HFFc6 (cell line): ENCODE measurements around the gene AMOTL1. TPM values are rescaled to one million over a fixed set of nuclear protein-coding genes. Genes with fewer than 3 reads are reported as not detected.

Source experiments
- DNase-seq: peaks from one replicate; pipeline ENCODE4 v3.0.0-alpha.2; 2018
- H3K27ac Mint-ChIP-seq: 2 replicates; pipeline ENCODE4 v1.8.0; 2020; ENCODE audit warnings: mild to moderate bottlenecking, mixed read lengths
- H3K27me3 Mint-ChIP-seq: 2 replicates; pipeline ENCODE4 v1.8.0; 2021; ENCODE audit warnings: mild to moderate bottlenecking, moderate library complexity, mixed read lengths; ENCODE audit not compliant: insufficient read depth
- H3K36me3 Mint-ChIP-seq: 2 replicates; pipeline ENCODE4 v1.8.0; 2021; ENCODE audit warnings: low read depth, mixed read lengths
- H3K4me1 Mint-ChIP-seq: 2 replicates; pipeline ENCODE4 v1.8.0; 2020; ENCODE audit warnings: low read depth, mixed read lengths
- H3K4me3 Mint-ChIP-seq: 2 replicates; pipeline ENCODE4 v1.8.0; 2020; ENCODE audit warnings: mild to moderate bottlenecking, moderate library complexity, mixed read lengths
- H3K9me3 Mint-ChIP-seq: 2 replicates; pipeline ENCODE4 v1.8.0; 2020; ENCODE audit warnings: mild to moderate bottlenecking, mixed read lengths
- CTCF ChIP-seq: fragments of 200-600 bp; sonication (generic); IDR thresholded peaks from 2 replicates; pipeline ENCODE4 v1.5.0; 2021; ENCODE audit warnings: antibody characterized with exemption, mild to moderate bottlenecking
- long read RNA-seq: library from polyadenylated mRNA; unstranded; transcript quantifications from one replicate; pipeline ENCODE4 v2.0.0, GENCODE V29; 2019
- total RNA-seq, 6 experiments: library from RNA; stranded (reverse); fragmentation: NEBNext Ultra II Directional; extraction: Animal tissue kit (Norgen Biotek cat#: 25700); gene quantifications; 2 replicates in 1 of 6; 3 replicates in 5 of 6; pipeline ENCODE4 v1.2.3, GENCODE V29; 2021

AMOTL1 gene
- 10 to 100 TPM; 43.1 to 65.9 (median 48.4) TPM for total RNA-seq
- long read RNA-seq, full-length matches to known transcripts = 3 of 28 reads
- long read RNA-seq, partial matches to known transcripts = 4 of 28 reads
- long read RNA-seq, other reads (novel, unspliced or antisense) = 21 of 28 reads

GRCh38 chr11:94767701-94768601, at the start of gene AMOTL1:
AMOTL1 (plus strand) TSS chr11:94768356; CDS start chr11:94768512, 156 bp downstream.
- 0 out of 2 replicates have a peak, but pooled peaks have one; percentile 9 for TF ChIP-seq CTCF
- Mint-ChIP-seq H3K36me3 (peaks cover 4% of the 10 kb centered on the region; the same call in 1 of the 2 replicates), H3K27ac (peak within 1 kb of the TSS; percentile 87), H3K9me3 (no peaks in the 10 kb centered on the region), H3K4me3 (peak within 1 kb of the TSS; percentile 96), H3K4me1 (peaks cover 37% of the 10 kb centered on the region), H3K27me3 (no peaks in the 10 kb centered on the region)
- peak; percentile 75 for DNase-seq

- Mint-ChIP-seq H3K9me3 (no peaks in the 10 kb centered on the region), H3K4me1 (peaks cover 11% of the 10 kb centered on the region), H3K27me3 (peaks cover 12% of the 10 kb centered on the region), H3K36me3 (no peaks in the 10 kb centered on the region), H3K4me3 (no peak overlapping the region), H3K27ac (no peak overlapping the region)
- TF ChIP-seq CTCF = no peak
- DNase-seq = no peak
Observed at GRCh38 chr11:94719876-94720275, 48.3 kb upstream of the AMOTL1 start.

- Mint-ChIP-seq H3K27ac (no peak overlapping the region), H3K36me3 (no peaks in the 10 kb centered on the region), H3K27me3 (peaks cover 4% of the 10 kb centered on the region), H3K4me1 (peaks cover 11% of the 10 kb centered on the region), H3K4me3 (no peak overlapping the region), H3K9me3 (no peaks in the 10 kb centered on the region)
- no peak for DNase-seq
- no peak for TF ChIP-seq CTCF
Observed at GRCh38 chr11:94721565-94722292, 46.4 kb upstream of the AMOTL1 start.

GRCh38 chr11:94722735-94723134, 45.4 kb upstream of the AMOTL1 start:
- Mint-ChIP-seq H3K27me3 (peaks cover 4% of the 10 kb centered on the region), H3K36me3 (no peaks in the 10 kb centered on the region), H3K4me1 (peaks cover 11% of the 10 kb centered on the region), H3K4me3 (no peak overlapping the region), H3K9me3 (no peaks in the 10 kb centered on the region), H3K27ac (no peak overlapping the region)
- no peak for TF ChIP-seq CTCF
- no peak for DNase-seq

GRCh38 chr11:94725097-94725496, 43.1 kb upstream of the AMOTL1 start:
- Mint-ChIP-seq H3K9me3 (no peaks in the 10 kb centered on the region), H3K27me3 (peaks cover 4% of the 10 kb centered on the region), H3K36me3 (no peaks in the 10 kb centered on the region), H3K4me3 (no peak overlapping the region), H3K4me1 (peaks cover 34% of the 10 kb centered on the region), H3K27ac (no peak overlapping the region)
- no peak for TF ChIP-seq CTCF
- DNase-seq = no peak
